Measurements from ENCODE around the gene ADRA2C.

- TF ChIP-seq CTCF (conservative IDR thresholded peaks at IDR 0.05 in 1 of 2, IDR thresholded peaks at IDR 0.05 in 1 of 2; ENCODE audit: extremely low read depth in 1 of 2, insufficient read depth in 1 of 2, low read depth in 1 of 2, low read length in 2 of 2) (no peak), EZH2 (IDR thresholded peaks at IDR 0.05; ENCODE audit: borderline replicate concordance, low read length) (no peak)
Observed at GRCh38 chr4:3768842-3769641, 2.9 kb downstream of the ADRA2C start.

Data from mammary epithelial cell (primary cell).